Measurements from ENCODE around the gene EIF4A2.
"Not testable (repeated sequence)": the region's sequence is repeated elsewhere in the genome, so short reads cannot be mapped to it uniquely, and the experiment has no call there.

Gene EIF4A2

GRCh38 chr3:186785495-186786018 is 2.2 kb downstream of the EIF4A2 start:
- DNase-seq (ENCODE audit: low spot score), result no peak

DNA sequence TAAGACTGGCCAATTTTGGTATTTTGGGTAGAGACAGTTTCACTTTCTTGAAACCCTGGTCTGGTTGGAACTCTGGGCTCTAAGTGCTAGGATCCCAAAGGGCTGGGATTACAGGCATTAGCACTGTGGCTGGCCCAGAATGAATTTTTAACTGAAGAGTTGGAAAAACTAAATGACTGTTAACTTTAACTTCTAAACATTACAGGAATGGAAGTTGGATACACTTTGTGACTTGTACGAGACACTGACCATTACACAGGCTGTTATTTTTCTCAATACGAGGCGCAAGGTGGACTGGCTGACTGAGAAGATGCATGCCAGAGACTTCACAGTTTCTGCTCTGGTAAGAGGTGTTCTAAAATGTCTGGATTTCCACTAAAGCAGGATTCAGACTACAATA is 3.5 kb downstream of the EIF4A2 start:
- DNase-seq (ENCODE audit: low spot score), result no peak

GRCh38 chr3:186787642-186788481 is 4.5 kb downstream of the EIF4A2 start:
- no peak for DNase-seq (ENCODE audit: low spot score)

- peak; percentile 41 for DNase-seq (ENCODE audit: low spot score)
Observed at GRCh38 chr3:186788482-186789370, 5.3 kb downstream of the EIF4A2 start.

GRCh38 chr3:186789554-186790260 is 6.3 kb downstream of the EIF4A2 start:
- DNase-seq (ENCODE audit: low spot score), result peak; percentile 50

- peak; percentile 85 for DNase-seq (ENCODE audit: low spot score)
Observed at GRCh38 chr3:186790261-186790981, 7.0 kb downstream of the EIF4A2 start.

- no peak for DNase-seq (ENCODE audit: low spot score)
Observed at GRCh38 chr3:186798239-186798874, 15.0 kb downstream of the EIF4A2 start.

- no peak for DNase-seq (ENCODE audit: low spot score)
Observed at GRCh38 chr3:186800285-186800684, 16.9 kb downstream of the EIF4A2 start.

GRCh38 chr3:186802701-186803100 is 19.3 kb downstream of the EIF4A2 start:
- DNase-seq (ENCODE audit: low spot score), result no peak

- DNase-seq (ENCODE audit: low spot score), result not testable (repeated sequence)
Observed at GRCh38 chr3:186803447-186803846, 20.1 kb downstream of the EIF4A2 start.

GRCh38 chr3:186806089-186807055 is 23.0 kb downstream of the EIF4A2 start, which contains the start of gene RFC4:
RFC4 (minus strand) TSS chr3:186806482; CDS start chr3:186804713, 1,769 bp downstream.
- peak; percentile 88 for DNase-seq (ENCODE audit: low spot score)

DNA sequence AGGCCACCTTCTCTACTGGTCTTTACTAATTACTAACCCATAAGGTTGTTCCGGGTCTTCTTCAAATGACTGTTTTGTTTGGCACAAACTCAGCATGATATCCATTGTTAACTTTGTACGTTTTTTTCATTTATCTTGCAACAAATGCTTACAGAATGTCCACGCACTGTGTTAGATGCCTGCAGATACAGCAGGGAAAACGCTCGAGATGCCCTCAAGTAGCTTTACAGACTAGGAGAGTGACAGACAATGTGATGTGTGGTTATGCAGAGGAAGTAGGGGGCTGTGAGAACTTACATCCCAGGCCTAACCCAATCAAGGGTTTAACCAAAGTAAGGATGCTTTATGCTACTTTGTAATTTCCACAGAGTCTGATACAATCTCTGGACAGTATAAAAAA is 23.9 kb downstream of the EIF4A2 start:
- no peak for DNase-seq (ENCODE audit: low spot score)

- DNase-seq (ENCODE audit: low spot score), result no peak
Observed at GRCh38 chr3:186810336-186810996, 27.1 kb downstream of the EIF4A2 start.

- DNase-seq (ENCODE audit: low spot score), result not testable (repeated sequence)
Observed at GRCh38 chr3:186811313-186811712, 27.9 kb downstream of the EIF4A2 start.

DNA sequence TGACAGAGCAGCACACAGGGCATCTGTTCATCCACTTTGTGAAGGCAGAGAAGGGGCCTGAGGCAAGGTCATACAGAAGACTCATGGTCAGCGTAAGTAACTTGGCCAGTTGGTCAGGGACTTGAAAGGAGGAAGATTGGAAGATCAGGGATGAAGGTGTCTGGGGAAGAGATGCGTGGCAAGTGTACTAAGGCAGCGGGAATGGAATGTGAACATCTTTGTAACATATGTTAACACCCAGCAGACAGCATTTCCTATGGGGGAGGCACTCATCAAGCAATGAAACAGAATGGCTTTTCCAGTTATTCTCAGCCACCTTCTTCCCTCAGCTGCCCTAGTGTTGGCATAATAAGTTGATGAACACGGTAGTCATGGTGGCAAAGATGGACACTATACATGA is 30.7 kb downstream of the EIF4A2 start:
- no peak for DNase-seq (ENCODE audit: low spot score)

DNA sequence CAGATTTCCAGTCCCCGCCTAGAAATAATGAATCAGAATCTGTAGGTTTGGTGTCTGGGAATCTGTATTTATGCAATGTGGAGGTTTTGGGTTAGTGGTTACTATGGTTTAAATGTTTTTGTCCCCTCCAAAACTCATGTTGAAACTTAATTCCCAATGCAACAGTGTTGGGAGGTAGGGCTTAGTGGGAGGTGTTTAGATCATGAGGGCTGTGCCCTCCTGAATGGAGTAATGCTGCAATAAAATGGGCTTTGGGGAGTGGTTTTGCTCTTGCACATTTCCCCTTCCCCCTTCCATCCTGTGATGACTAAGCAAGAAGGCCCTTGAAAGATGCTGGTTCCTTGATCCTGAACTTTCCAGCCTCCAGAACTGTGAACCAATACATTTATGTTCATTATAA is 32.1 kb downstream of the EIF4A2 start:
- no peak for DNase-seq (ENCODE audit: low spot score)

GRCh38 chr3:186818516-186818915 is 35.1 kb downstream of the EIF4A2 start:
- no peak for DNase-seq (ENCODE audit: low spot score)

DNA sequence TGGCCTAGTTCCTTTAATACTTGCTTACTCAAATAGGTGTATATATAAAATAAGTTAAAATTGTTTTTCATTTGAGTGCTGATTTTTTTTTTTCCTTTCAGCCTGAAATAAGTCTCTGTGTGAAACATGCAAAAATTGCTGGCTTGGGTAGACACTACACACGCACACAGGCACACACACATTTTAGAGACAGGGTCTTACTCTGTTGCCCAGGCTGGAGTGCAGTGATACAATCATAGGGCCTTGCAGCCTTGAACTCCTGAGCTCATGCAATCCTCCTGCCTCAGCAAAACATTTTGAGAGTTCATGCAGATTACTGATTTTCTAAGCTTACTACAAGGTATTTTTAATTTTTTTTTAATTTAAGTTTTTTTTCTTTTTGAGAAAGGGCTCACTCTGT is 35.6 kb downstream of the EIF4A2 start:
- DNase-seq (ENCODE audit: low spot score), result no peak
